Smooth muscle cell (in vitro differentiated cells): ENCODE measurements around the gene PLA2G1B. TPM values are rescaled to one million over a fixed set of nuclear protein-coding genes. Genes with fewer than 3 reads are reported as not detected.

Experiments used
- DNase-seq: peaks from one replicate; lab custom pipeline; 2025; ENCODE audit not compliant: unreplicated experiment; lab: John Stamatoyannopoulos, UW
- H2AFZ ChIP-seq: fragments of 200-600 bp; sonication (generic); 2 replicates; pipeline ENCODE4 v1.6.0; 2016; ENCODE audit warnings: antibody characterized with exemption, low read depth, mild to moderate bottlenecking
- H3F3A ChIP-seq: fragments of 200-600 bp; sonication (generic); 2 replicates; pipeline ENCODE4 v1.6.0; 2017; ENCODE audit warnings: antibody characterized with exemption, low read depth
- H3K27ac ChIP-seq: fragments of 200-600 bp; sonication (generic); 2 replicates; pipeline ENCODE4 v1.5.1; 2016; ENCODE audit warnings: low read depth, mild to moderate bottlenecking
- H3K27me3 ChIP-seq: fragments of 200-600 bp; sonication (generic); 2 replicates; pipeline ENCODE4 v1.6.1; 2016; ENCODE audit warnings: low read depth, mild to moderate bottlenecking
- H3K36me3 ChIP-seq: fragments of 200-600 bp; sonication (generic); 2 replicates; pipeline ENCODE4 v1.5.1; 2016; ENCODE audit warnings: low read depth
- H3K4me1 ChIP-seq: fragments of 200-600 bp; sonication (generic); 2 replicates; pipeline ENCODE4 v1.5.1; 2016; ENCODE audit warnings: low read depth
- H3K4me2 ChIP-seq: fragments of 200-600 bp; sonication (generic); 2 replicates; pipeline ENCODE4 v1.6.0; 2016; ENCODE audit warnings: mild to moderate bottlenecking
- H3K4me3 ChIP-seq: fragments of 200-600 bp; sonication (generic); 2 replicates; pipeline ENCODE4 v1.5.1; 2016; ENCODE audit warnings: mild to moderate bottlenecking
- H3K79me2 ChIP-seq: fragments of 200-600 bp; sonication (generic); 2 replicates; pipeline ENCODE4 v1.6.0; 2016; ENCODE audit warnings: low read depth, mild to moderate bottlenecking
- H3K9ac ChIP-seq: fragments of 200-600 bp; sonication (generic); 2 replicates; pipeline ENCODE4 v1.6.0; 2016; ENCODE audit warnings: low read depth
- H3K9me3 ChIP-seq: fragments of 200-600 bp; sonication (generic); replicated peaks from 2 replicates; pipeline ENCODE4 v1.5.1; 2016; ENCODE audit warnings: low read depth
- H4K20me1 ChIP-seq: fragments of 200-600 bp; sonication (generic); 2 replicates; pipeline ENCODE4 v1.6.0; 2016; ENCODE audit warnings: low read depth
- CTCF ChIP-seq: fragments of 200-600 bp; sonication (generic); IDR thresholded peaks from 2 replicates; pipeline ENCODE4 v1.5.1; 2017; ENCODE audit warnings: borderline replicate concordance, mild to moderate bottlenecking, antibody characterized with exemption; ENCODE audit not compliant: insufficient read depth, poor library complexity, severe bottlenecking
- WGBS: methylation state at CpG from one replicate; pipeline ENCODE4 v1.1.7; 2016; ENCODE audit warnings: low lambda C conversion rate; 5-methylcytosine and 5-hydroxymethylcytosine counted together
- polyA plus RNA-seq: library from polyadenylated mRNA; unstranded; fragments of >200 nt; fragmentation: Nextera tagmentation; extraction: Ambion mirVana; gene quantifications from 2 replicates; pipeline ENCODE4 v1.2.1, GENCODE V29; 2016
- total RNA-seq: library from RNA; depleted of rRNA; stranded (reverse); fragments of >200 nt; gene quantifications from 2 replicates; pipeline ENCODE4 v1.2.3, GENCODE V29; 2014

PLA2G1B gene
- total and polyA plus RNA-seq, 2 experiments from 2014 or later, result not detected

- Histone ChIP-seq H3K27me3 (peaks cover 26% of the 10 kb centered on the region), H4K20me1 (no peaks in the 10 kb centered on the region), H3K27ac (no peak overlapping the region), H3K36me3 (no peaks in the 10 kb centered on the region), H3K4me2 (no peak overlapping the region), H3K79me2 (no peaks in the 10 kb centered on the region), H3K9ac (no peak overlapping the region), H3F3A (no peaks in the 10 kb centered on the region), H2AFZ (no peak overlapping the region), H3K4me3 (no peak overlapping the region), H3K4me1 (peaks cover 28% of the 10 kb centered on the region), H3K9me3 (no peaks in the 10 kb centered on the region)
- WGBS, result 63% methylated on average over 7 of the region's 7 CpGs
- no peak for DNase-seq
- TF ChIP-seq CTCF, result no peak
Observed at GRCh38 chr12:120366845-120367232, 39.3 kb upstream of the PLA2G1B start.

- Histone ChIP-seq H3K79me2 (no peaks in the 10 kb centered on the region), H3K27me3 (peaks cover 21% of the 10 kb centered on the region), H3F3A (no peaks in the 10 kb centered on the region), H2AFZ (no peak overlapping the region), H3K4me2 (no peak overlapping the region), H3K9me3 (no peaks in the 10 kb centered on the region), H3K9ac (no peak overlapping the region), H3K27ac (no peak overlapping the region), H3K36me3 (no peaks in the 10 kb centered on the region), H4K20me1 (no peaks in the 10 kb centered on the region), H3K4me3 (no peak overlapping the region), H3K4me1 (peaks cover 29% of the 10 kb centered on the region)
- no peak for TF ChIP-seq CTCF
- 96% methylated on average over 7 of the region's 7 CpGs for WGBS
- DNase-seq, result no peak
Observed at GRCh38 chr12:120366341-120366705, 38.7 kb upstream of the PLA2G1B start.

GRCh38 chr12:120365675-120366340 lies 38.2 kb upstream of the PLA2G1B start:
- Histone ChIP-seq H3F3A (peaks cover under 1% of the 10 kb centered on the region), H3K4me2 (no peak overlapping the region), H3K36me3 (no peaks in the 10 kb centered on the region), H3K9ac (no peak overlapping the region), H3K79me2 (no peaks in the 10 kb centered on the region), H4K20me1 (no peaks in the 10 kb centered on the region), H3K4me3 (no peak overlapping the region), H3K27me3 (peaks cover 15% of the 10 kb centered on the region), H3K27ac (no peak overlapping the region), H3K4me1 (peaks cover 34% of the 10 kb centered on the region), H3K9me3 (no peaks in the 10 kb centered on the region), H2AFZ (no peak overlapping the region)
- WGBS, result 87% methylated on average over 13 of the region's 13 CpGs
- no peak for TF ChIP-seq CTCF
- no peak for DNase-seq

- TF ChIP-seq CTCF, result no peak
- H3K9ac ChIP-seq, result no peak overlapping the region
- DNase-seq, result no peak
- H3K4me3 ChIP-seq, result no peak overlapping the region
- H3K27me3 ChIP-seq, result peaks cover 2% of the 10 kb centered on the region
- no peaks in the 10 kb centered on the region for H3K9me3 ChIP-seq
- no peak overlapping the region for H3K27ac ChIP-seq
- no peaks in the 10 kb centered on the region for H3K36me3 ChIP-seq
- no peaks in the 10 kb centered on the region for H3K79me2 ChIP-seq
- H3K4me2 ChIP-seq, result no peak overlapping the region
- no peaks in the 10 kb centered on the region for H4K20me1 ChIP-seq
- H2AFZ ChIP-seq, result no peak overlapping the region
- peaks cover 40% of the 10 kb centered on the region for H3K4me1 ChIP-seq
- WGBS, result 97% methylated on average over 6 of the region's 6 CpGs
- peaks cover 6% of the 10 kb centered on the region for H3F3A ChIP-seq
Observed at GRCh38 chr12:120364487-120364886, 36.9 kb upstream of the PLA2G1B start.
